ENCODE data around the gene ZBTB4. TPM values are rescaled to one million over a fixed set of nuclear protein-coding genes. Genes with fewer than 3 reads are reported as not detected.

Gene ZBTB4
- total RNA-seq, 1 donor from 2014 or later, result 51.0 TPM

DNA sequence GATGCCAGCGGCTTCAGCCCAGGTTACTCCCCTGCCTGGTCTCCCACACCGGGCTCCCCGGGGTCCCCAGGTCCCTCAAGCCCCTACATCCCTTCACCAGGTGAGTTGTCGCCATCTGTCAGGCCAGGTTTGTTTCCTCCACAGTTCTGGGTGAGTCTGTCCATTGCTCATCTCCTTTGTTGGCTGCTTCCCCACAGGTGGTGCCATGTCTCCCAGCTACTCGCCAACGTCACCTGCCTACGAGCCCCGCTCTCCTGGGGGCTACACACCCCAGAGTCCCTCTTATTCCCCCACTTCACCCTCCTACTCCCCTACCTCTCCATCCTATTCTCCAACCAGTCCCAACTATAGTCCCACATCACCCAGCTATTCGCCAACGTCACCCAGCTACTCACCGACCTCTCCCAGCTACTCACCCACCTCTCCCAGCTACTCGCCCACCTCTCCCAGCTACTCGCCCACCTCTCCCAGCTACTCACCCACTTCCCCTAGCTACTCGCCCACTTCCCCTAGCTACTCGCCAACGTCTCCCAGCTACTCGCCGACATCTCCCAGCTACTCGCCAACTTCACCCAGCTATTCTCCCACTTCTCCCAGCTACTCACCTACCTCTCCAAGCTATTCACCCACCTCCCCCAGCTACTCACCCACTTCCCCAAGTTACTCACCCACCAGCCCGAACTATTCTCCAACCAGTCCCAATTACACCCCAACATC lies 33.6 kb upstream of the ZBTB4 start:
- Mint-ChIP-seq H3K9me3 (ENCODE audit: low read depth) (no peaks in the 10 kb centered on the region), H3K27me3 (ENCODE audit: low read depth) (no peaks in the 10 kb centered on the region), H3K4me1 (ENCODE audit: low read depth) (peaks cover 4% of the 10 kb centered on the region), H3K36me3 (ENCODE audit: low read depth) (peaks cover 40% of the 10 kb centered on the region), H3K27ac (ENCODE audit: unreplicated experiment) (no peak overlapping the region), H3K4me3 (ENCODE audit: unreplicated experiment) (no peak overlapping the region)
- TF ChIP-seq CTCF (IDR thresholded peaks at IDR 0.05), result no peak
- DNase-seq (ENCODE audit: low spot score), result no peak

DNA sequence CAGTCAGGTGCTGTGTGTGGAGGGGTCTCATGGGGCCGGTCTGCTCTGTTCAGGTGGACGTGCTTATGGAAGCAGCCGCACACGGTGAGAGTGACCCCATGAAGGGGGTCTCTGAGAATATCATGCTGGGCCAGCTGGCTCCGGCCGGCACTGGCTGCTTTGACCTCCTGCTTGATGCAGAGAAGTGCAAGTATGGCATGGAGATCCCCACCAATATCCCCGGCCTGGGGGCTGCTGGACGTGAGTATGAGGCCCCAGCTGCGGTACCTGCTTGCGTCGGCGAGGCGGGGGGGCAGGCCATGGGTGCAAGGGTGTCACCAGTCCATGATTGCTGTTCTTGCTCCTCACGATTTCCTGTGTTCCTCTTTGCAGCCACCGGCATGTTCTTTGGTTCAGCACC lies 32.7 kb upstream of the ZBTB4 start:
- Mint-ChIP-seq H3K27ac (ENCODE audit: unreplicated experiment) (no peak overlapping the region), H3K4me1 (ENCODE audit: low read depth) (peaks cover 4% of the 10 kb centered on the region), H3K36me3 (ENCODE audit: low read depth) (peaks cover 42% of the 10 kb centered on the region), H3K4me3 (ENCODE audit: unreplicated experiment) (no peak overlapping the region), H3K9me3 (ENCODE audit: low read depth) (no peaks in the 10 kb centered on the region), H3K27me3 (ENCODE audit: low read depth) (no peaks in the 10 kb centered on the region)
- TF ChIP-seq CTCF (IDR thresholded peaks at IDR 0.05), result no peak
- DNase-seq (ENCODE audit: low spot score), result no peak

GRCh38 chr17:7511108-7511507 lies 31.7 kb upstream of the ZBTB4 start:
- Mint-ChIP-seq H3K9me3 (ENCODE audit: low read depth) (no peaks in the 10 kb centered on the region), H3K36me3 (ENCODE audit: low read depth) (peaks cover 47% of the 10 kb centered on the region), H3K4me1 (ENCODE audit: low read depth) (peaks cover 4% of the 10 kb centered on the region), H3K27ac (ENCODE audit: unreplicated experiment) (no peak overlapping the region), H3K27me3 (ENCODE audit: low read depth) (no peaks in the 10 kb centered on the region), H3K4me3 (ENCODE audit: unreplicated experiment) (no peak overlapping the region)
- DNase-seq (ENCODE audit: low spot score), result no peak
- no peak for TF ChIP-seq CTCF (IDR thresholded peaks at IDR 0.05)

- no peak for TF ChIP-seq CTCF (IDR thresholded peaks at IDR 0.05)
- Mint-ChIP-seq H3K4me3 (ENCODE audit: unreplicated experiment) (no peak overlapping the region), H3K4me1 (ENCODE audit: low read depth) (peaks cover 4% of the 10 kb centered on the region), H3K9me3 (ENCODE audit: low read depth) (no peaks in the 10 kb centered on the region), H3K27ac (ENCODE audit: unreplicated experiment) (no peak overlapping the region), H3K27me3 (ENCODE audit: low read depth) (no peaks in the 10 kb centered on the region), H3K36me3 (ENCODE audit: low read depth) (peaks cover 50% of the 10 kb centered on the region)
- no peak for DNase-seq (ENCODE audit: low spot score)
These were observed 30.5 kb upstream of the ZBTB4 start for GRCh38 chr17:7509937-7510336.

DNA sequence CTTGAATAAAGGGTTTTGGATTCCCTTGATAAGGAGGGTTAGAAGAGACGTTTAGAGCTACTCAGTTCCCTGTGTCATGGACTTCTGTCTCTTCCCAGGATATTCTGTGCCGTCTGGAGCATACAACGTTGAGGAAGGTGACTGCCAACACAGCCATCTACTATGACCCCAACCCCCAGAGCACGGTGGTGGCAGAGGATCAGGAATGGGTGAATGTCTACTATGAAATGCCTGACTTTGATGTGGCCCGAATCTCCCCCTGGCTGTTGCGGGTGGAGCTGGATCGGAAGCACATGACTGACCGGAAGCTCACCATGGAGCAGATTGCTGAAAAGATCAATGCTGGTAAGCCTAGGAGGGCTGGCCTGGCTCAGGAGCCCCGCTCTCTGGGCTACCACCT lies 29.4 kb upstream of the ZBTB4 start:
- H3K27me3 Mint-ChIP-seq (ENCODE audit: low read depth), result no peaks in the 10 kb centered on the region
- no peaks in the 10 kb centered on the region for H3K4me1 Mint-ChIP-seq (ENCODE audit: low read depth)
- no peak for DNase-seq (ENCODE audit: low spot score)
- no peak for TF ChIP-seq CTCF (IDR thresholded peaks at IDR 0.05)
- H3K9me3 Mint-ChIP-seq (ENCODE audit: low read depth), result no peaks in the 10 kb centered on the region
- no peak overlapping the region for H3K4me3 Mint-ChIP-seq (ENCODE audit: unreplicated experiment)
- no peak overlapping the region for H3K27ac Mint-ChIP-seq (ENCODE audit: unreplicated experiment)
- H3K36me3 Mint-ChIP-seq (ENCODE audit: low read depth), result peaks cover 54% of the 10 kb centered on the region
